ENCODE measurements around the gene RRAS. TPM values are rescaled to one million over a fixed set of nuclear protein-coding genes. Genes with fewer than 3 reads are reported as not detected.

The RRAS gene
- total and polyA plus RNA-seq, 9 donors: 24.2 to 63.4 (median 37.6) TPM

- no peak for TF ChIP-seq CTCF (IDR thresholded peaks at IDR 0.05)
- TF ChIP-seq POLR2A (IDR thresholded peaks at IDR 0.05): no peak
- TF ChIP-seq EP300 (IDR thresholded peaks at IDR 0.05): no peak
- WGBS, 3 donors: 86 to 89% (median 87%) methylated on average over 11 of the region's 11 CpGs
- Histone ChIP-seq H3K9me3 (no peaks in the 10 kb centered on the region), H3K4me3 (no peak overlapping the region), H3K4me1 (ENCODE audit: insufficient read depth) (peaks cover 5% of the 10 kb centered on the region), H3K36me3 (no peaks in the 10 kb centered on the region), H3K27ac (no peak overlapping the region), H3K27me3 (no peaks in the 10 kb centered on the region)
- DNase-seq: no peak
- intact Hi-C loops (cut with DNase I): no loop called here
Measured at GRCh38 chr19:49645592-49645991, 5.6 kb upstream of the RRAS start.

- H3K4me3 ChIP-seq: no peak overlapping the region
- H3K27ac ChIP-seq: no peak overlapping the region
- 68 to 80% (median 72%) methylated on average over 2 of the region's 2 CpGs for WGBS, 3 donors
Measured at GRCh38 chr19:49643466-49643865, 3.5 kb upstream of the RRAS start.

GRCh38 chr19:49642492-49643035 lies 2.6 kb upstream of the RRAS start:
- peak overlapping the region; percentile 90 to 98 for H3K27ac ChIP-seq
- intact Hi-C loops (cut with DNase I): loop anchor here in 1 of 4 donors (2.0 to 5.0 kb wide), 2 partner anchors 22 to 35 kb away; partner anchors contain the start of genes BCL2L12, IRF3 and PRMT1
- H3K9me3 ChIP-seq: no peaks in the 10 kb centered on the region
- peaks cover 12% of the 10 kb centered on the region for H3K4me1 ChIP-seq (ENCODE audit: insufficient read depth)
- DNase-seq: peak in 1 of 5 donors; percentile 52
- peak overlapping the region; percentile 93 for H3K4me3 ChIP-seq
- no peak for TF ChIP-seq EP300 (IDR thresholded peaks at IDR 0.05)
- no peak for TF ChIP-seq CTCF (IDR thresholded peaks at IDR 0.05)
- TF ChIP-seq POLR2A (IDR thresholded peaks at IDR 0.05): no peak
- no peaks in the 10 kb centered on the region for H3K36me3 ChIP-seq
- H3K27me3 ChIP-seq: no peaks in the 10 kb centered on the region
- 1 to 4% (median 3%) methylated on average over 5 of the region's 5 CpGs for WGBS, 3 donors

More at GRCh38 chr19:49643466-49643865, 3.5 kb upstream of the RRAS start:
- no peak for DNase-seq
- H3K36me3 ChIP-seq: no peaks in the 10 kb centered on the region
- TF ChIP-seq CTCF (IDR thresholded peaks at IDR 0.05): no peak
- no peak for TF ChIP-seq EP300 (IDR thresholded peaks at IDR 0.05)
- intact Hi-C loops (cut with DNase I): loop anchor here in 1 of 4 donors (2.0 to 5.0 kb wide), 2 partner anchors 21 to 34 kb away; partner anchors contain the start of genes BCL2L12, IRF3 and PRMT1
- H3K9me3 ChIP-seq: no peaks in the 10 kb centered on the region
- H3K27me3 ChIP-seq: no peaks in the 10 kb centered on the region
- peaks cover 7% of the 10 kb centered on the region for H3K4me1 ChIP-seq (ENCODE audit: insufficient read depth)

GRCh38 chr19:49641688-49642491 lies 1.9 kb upstream of the RRAS start, which contains the start of gene SCAF1:
SCAF1 (plus strand) TSS chr19:49642209; CDS start chr19:49645027, 2,818 bp downstream.
- intact Hi-C loops (cut with DNase I): loop anchor here in 1 of 4 donors (2.0 to 5.0 kb wide), 2 partner anchors 23 to 35 kb away; partner anchors contain the start of genes BCL2L12, IRF3 and PRMT1
- Histone ChIP-seq H3K4me3 (peak within 1 kb of the TSS; percentile 93), H3K36me3 (no peaks in the 10 kb centered on the region), H3K27me3 (no peaks in the 10 kb centered on the region), H3K27ac (peak within 1 kb of the TSS; percentile 98 to 100), H3K9me3 (no peaks in the 10 kb centered on the region), H3K4me1 (ENCODE audit: insufficient read depth) (peaks cover 12% of the 10 kb centered on the region)
- WGBS, 3 donors: 0 to 1% (median 1%) methylated on average over 50 to 87 of the region's 87 CpGs
- TF ChIP-seq EP300 (IDR thresholded peaks at IDR 0.05): peak; percentile 98
- peak; percentile 93 for TF ChIP-seq POLR2A (IDR thresholded peaks at IDR 0.05)
- no peak for TF ChIP-seq CTCF (IDR thresholded peaks at IDR 0.05)
- DNase-seq: peak; percentile 99 to 100 (median 99)

Measured in ovary (tissue), 9 donors.